OCI-M2 (cell line): Measurements from ENCODE around the gene CMIP.

Experiments
- DNase-seq: peaks from one replicate; lab custom pipeline; 2025; ENCODE audit not compliant: unreplicated experiment; lab: John Stamatoyannopoulos, UW

Gene CMIP

GRCh38 chr16:81581107-81581506 lies 136.5 kb downstream of the CMIP start:
- no peak for DNase-seq

- no peak for DNase-seq
These were observed 138.2 kb downstream of the CMIP start for GRCh38 chr16:81582655-81583441.

- no peak for DNase-seq
These were observed 139.5 kb downstream of the CMIP start for GRCh38 chr16:81583893-81584631.

GRCh38 chr16:81585785-81586184 lies 141.2 kb downstream of the CMIP start:
- DNase-seq = no peak

- DNase-seq = no peak
These were observed 141.8 kb downstream of the CMIP start for GRCh38 chr16:81586417-81586816.

GRCh38 chr16:81586977-81587625 lies 142.5 kb downstream of the CMIP start:
- DNase-seq = no peak

- no peak for DNase-seq
These were observed 143.1 kb downstream of the CMIP start for GRCh38 chr16:81587626-81588160.

- DNase-seq = no peak
These were observed 143.9 kb downstream of the CMIP start for GRCh38 chr16:81588326-81589081.

GRCh38 chr16:81589975-81590650 lies 145.5 kb downstream of the CMIP start:
- no peak for DNase-seq

GRCh38 chr16:81590714-81591544 lies 146.3 kb downstream of the CMIP start:
- DNase-seq = no peak

GRCh38 chr16:81591545-81591870 lies 146.9 kb downstream of the CMIP start:
- no peak for DNase-seq

GRCh38 chr16:81592353-81592866 lies 147.8 kb downstream of the CMIP start:
- DNase-seq = no peak

GRCh38 chr16:81593481-81593880 lies 148.9 kb downstream of the CMIP start:
- DNase-seq = no peak

GRCh38 chr16:81595629-81596292 lies 151.2 kb downstream of the CMIP start:
- DNase-seq = no peak

- no peak for DNase-seq
These were observed 152.6 kb downstream of the CMIP start for GRCh38 chr16:81597079-81597658.

GRCh38 chr16:81598083-81598482 lies 153.5 kb downstream of the CMIP start:
- DNase-seq = no peak

- DNase-seq = no peak
These were observed 154.6 kb downstream of the CMIP start for GRCh38 chr16:81599034-81599744.

GRCh38 chr16:81600275-81600674 lies 155.7 kb downstream of the CMIP start:
- no peak for DNase-seq
